HepG2 (cell line): ENCODE data around the gene BABAM2. TPM values are rescaled to one million over a fixed set of nuclear protein-coding genes. Genes with fewer than 3 reads are reported as not detected.

ENCODE experiments used
- EED ChIP-seq: sonication (generic); formaldehyde crosslinking; IDR thresholded peaks from 2 replicates; pipeline ENCODE4 v1.5.0; 2020; ENCODE audit warnings: mild to moderate bottlenecking, missing genetic modification reagents
- FOXO1 ChIP-seq: sonication (generic); formaldehyde crosslinking; IDR thresholded peaks from 2 replicates; pipeline ENCODE4 v1.4.0; 2020; ENCODE audit warnings: missing genetic modification reagents
- GATA4 ChIP-seq: sonication (generic); IDR thresholded peaks from 2 replicates; pipeline ENCODE4 v1.6.1; 2016; ENCODE audit warnings: antibody characterized with exemption, low read depth, borderline replicate concordance
- GATAD1 ChIP-seq: IDR thresholded peaks from 2 replicates; pipeline ENCODE4 v1.6.1; 2016; ENCODE audit warnings: missing genetic modification reagents, missing compliant biosample characterization
- HMGA1 ChIP-seq: sonication (generic); formaldehyde crosslinking; conservative IDR thresholded peaks from 2 replicates; pipeline ENCODE4 v1.4.0; 2020; ENCODE audit warnings: missing genetic modification reagents
- RBAK ChIP-seq: sonication (generic); formaldehyde crosslinking; IDR thresholded peaks from 2 replicates; pipeline ENCODE4 v1.5.1; 2020; ENCODE audit warnings: mild to moderate bottlenecking, missing genetic modification reagents
- SIX4 ChIP-seq: sonication (generic); formaldehyde crosslinking; IDR thresholded peaks from 2 replicates; pipeline ENCODE4 v1.4.0; 2020; ENCODE audit warnings: missing genetic modification reagents
- SKI ChIP-seq: fragments of 450-650 bp; IDR thresholded peaks from one replicate; pipeline ENCODE4 v1.6.1; 2018; ENCODE audit warnings: mild to moderate bottlenecking; ENCODE audit not compliant: partially characterized antibody
- TFE3 ChIP-seq: IDR thresholded peaks from 2 replicates; pipeline ENCODE4 v1.6.1; 2016
- ZNF205 ChIP-seq: IDR thresholded peaks from 2 replicates; pipeline ENCODE4 v1.6.1; 2018; ENCODE audit warnings: missing biosample characterization, missing genetic modification reagents
- ZNF335 ChIP-seq: sonication (generic); formaldehyde crosslinking; IDR thresholded peaks from 2 replicates; pipeline ENCODE4 v1.4.0; 2020; ENCODE audit warnings: missing genetic modification reagents
- ZNF558 ChIP-seq: sonication (generic); formaldehyde crosslinking; IDR thresholded peaks from 2 replicates; pipeline ENCODE4 v1.9.0; 2022; ENCODE audit warnings: mild to moderate bottlenecking, missing genetic modification reagents, borderline replicate concordance
- ZNF747 ChIP-seq: sonication (generic); formaldehyde crosslinking; IDR thresholded peaks from 2 replicates; pipeline ENCODE4 v1.8.1; 2023; ENCODE audit warnings: missing genetic modification reagents, mild to moderate bottlenecking, borderline replicate concordance
- ZNF766 ChIP-seq: sonication (generic); formaldehyde crosslinking; IDR thresholded peaks from 2 replicates; pipeline ENCODE4 v1.5.0; 2020; ENCODE audit warnings: missing genetic modification reagents, borderline replicate concordance
- ZSCAN25 ChIP-seq: sonication (generic); formaldehyde crosslinking; IDR thresholded peaks from 2 replicates; pipeline ENCODE4 v1.8.0; 2022; ENCODE audit warnings: mild to moderate bottlenecking, missing genetic modification reagents
- polyA plus RNA-seq, 8 experiments: library from polyadenylated mRNA; depleted of rRNA in 3 of 8; stranded (reverse) in 7 of 8; unstranded in 1 of 8; fragments of >200 nt; fragmentation: Illumina TruSeq in 4 of 8; extraction: Trizol in 4 of 8; gene quantifications; 2 replicates each; pipeline versions ENCODE4 v1.2.1 to v1.2.3, GENCODE V29; 2011 to 2016; ENCODE audit warnings: low read depth in 4 of 8, missing spikeins in 1 of 8, mixed read lengths in 1 of 8; ENCODE audit not compliant: insufficient read depth in 1 of 8
- total RNA-seq, 5 experiments: library from RNA; depleted of rRNA; stranded (reverse); fragments of >200 nt; fragmentation: Illumina TruSeq; extraction: Trizol; gene quantifications; 2 replicates each; pipeline ENCODE4 v1.2.3, GENCODE V29; 2016; ENCODE audit warnings: low read depth in 1 of 5
- TF ChIP-seq, protein P1 (sequence below): sonication (generic); formaldehyde crosslinking; IDR thresholded peaks from 2 replicates; pipeline ENCODE4 v1.4.0; 2020; ENCODE audit warnings: missing genetic modification reagents, borderline replicate concordance
- TF ChIP-seq, protein P2 (sequence below), 2 experiments: IDR thresholded peaks; 2 replicates each; pipeline ENCODE4 v1.6.1; 2011 to 2012; ENCODE audit warnings: low read length in 2 of 2, borderline replicate concordance in 1 of 2, low read depth in 1 of 2, mild to moderate bottlenecking in 1 of 2, moderate library complexity in 1 of 2

The BABAM2 gene
- total and polyA plus RNA-seq, 2 of the 13 experiments (the other 11 are each of a cell fraction or from before 2014, with no cell fraction given), result 24.9 to 28.0 TPM

DNA sequence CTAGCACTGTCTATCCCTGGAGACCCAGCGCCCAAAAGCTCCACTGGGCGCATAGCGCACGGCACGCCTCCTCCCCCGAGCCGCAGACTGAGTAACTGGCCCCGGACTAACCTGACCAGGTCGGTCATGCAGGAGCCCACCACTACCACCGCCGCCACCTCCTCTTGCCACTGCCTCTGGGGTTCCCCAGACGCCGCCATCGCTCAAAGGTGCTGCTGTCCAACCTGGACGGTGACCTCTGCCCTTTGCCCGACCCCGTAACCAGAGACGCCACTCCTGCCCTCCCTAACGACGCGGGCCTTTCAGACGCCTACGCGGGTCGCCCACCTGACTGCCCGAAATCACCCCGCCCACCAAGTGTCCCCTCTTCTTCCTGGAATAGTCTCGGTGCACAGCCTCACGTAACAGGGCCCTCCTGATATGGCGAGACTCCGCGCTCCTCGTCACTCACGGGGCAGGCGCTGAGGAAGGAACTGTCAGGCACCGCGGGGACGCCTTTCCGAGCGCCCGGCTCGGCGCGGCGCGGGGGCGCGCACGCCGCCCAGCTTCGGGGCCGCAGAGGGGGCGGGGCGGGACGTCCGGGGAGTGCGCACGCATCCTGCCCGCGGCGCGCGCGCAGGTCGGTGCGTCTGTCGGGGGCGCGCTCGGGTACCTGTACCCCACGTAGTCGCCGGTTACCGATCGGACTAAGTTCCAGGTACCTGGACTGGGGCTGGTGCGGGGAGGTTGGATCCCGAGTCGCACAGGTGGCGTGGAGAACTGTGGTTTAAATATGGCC is at the start of gene BABAM2, which contains the start of gene RBKS (continued):
- TF ChIP-seq ZSCAN25 (peak; percentile 72; the same call in 1 of the 2 replicates), ZNF335 (CRISPR knock-in tag) (peak; percentile 99), FOXO1 (peak; percentile 27; the same call in 1 of the 2 replicates), ZNF558 (CRISPR knock-in tag) (0 out of 2 replicates have a peak, but pooled peaks have one; percentile 3), SKI (peak; percentile 87), ZNF747 (CRISPR knock-in tag) (peak; percentile 97), ZNF766 (CRISPR knock-in tag) (peak; percentile 83; the same call in 1 of the 2 replicates), GATAD1 (CRISPR knock-in tag) (peak; percentile 81), ZNF205 (CRISPR knock-in tag) (peak; percentile 76; the same call in 1 of the 2 replicates), GATA4 (peak; percentile 45; the same call in 1 of the 2 replicates), TFE3 (CRISPR knock-in tag) (peak; percentile 75), EED (CRISPR knock-in tag) (peak; percentile 83), HMGA1 (CRISPR knock-in tag) (no peak), RBAK (CRISPR knock-in tag) (0 out of 2 replicates have a peak, but pooled peaks have one; percentile 57), SIX4 (CRISPR knock-in tag) (peak; percentile 77)
- TF ChIP-seq, protein P1, sequence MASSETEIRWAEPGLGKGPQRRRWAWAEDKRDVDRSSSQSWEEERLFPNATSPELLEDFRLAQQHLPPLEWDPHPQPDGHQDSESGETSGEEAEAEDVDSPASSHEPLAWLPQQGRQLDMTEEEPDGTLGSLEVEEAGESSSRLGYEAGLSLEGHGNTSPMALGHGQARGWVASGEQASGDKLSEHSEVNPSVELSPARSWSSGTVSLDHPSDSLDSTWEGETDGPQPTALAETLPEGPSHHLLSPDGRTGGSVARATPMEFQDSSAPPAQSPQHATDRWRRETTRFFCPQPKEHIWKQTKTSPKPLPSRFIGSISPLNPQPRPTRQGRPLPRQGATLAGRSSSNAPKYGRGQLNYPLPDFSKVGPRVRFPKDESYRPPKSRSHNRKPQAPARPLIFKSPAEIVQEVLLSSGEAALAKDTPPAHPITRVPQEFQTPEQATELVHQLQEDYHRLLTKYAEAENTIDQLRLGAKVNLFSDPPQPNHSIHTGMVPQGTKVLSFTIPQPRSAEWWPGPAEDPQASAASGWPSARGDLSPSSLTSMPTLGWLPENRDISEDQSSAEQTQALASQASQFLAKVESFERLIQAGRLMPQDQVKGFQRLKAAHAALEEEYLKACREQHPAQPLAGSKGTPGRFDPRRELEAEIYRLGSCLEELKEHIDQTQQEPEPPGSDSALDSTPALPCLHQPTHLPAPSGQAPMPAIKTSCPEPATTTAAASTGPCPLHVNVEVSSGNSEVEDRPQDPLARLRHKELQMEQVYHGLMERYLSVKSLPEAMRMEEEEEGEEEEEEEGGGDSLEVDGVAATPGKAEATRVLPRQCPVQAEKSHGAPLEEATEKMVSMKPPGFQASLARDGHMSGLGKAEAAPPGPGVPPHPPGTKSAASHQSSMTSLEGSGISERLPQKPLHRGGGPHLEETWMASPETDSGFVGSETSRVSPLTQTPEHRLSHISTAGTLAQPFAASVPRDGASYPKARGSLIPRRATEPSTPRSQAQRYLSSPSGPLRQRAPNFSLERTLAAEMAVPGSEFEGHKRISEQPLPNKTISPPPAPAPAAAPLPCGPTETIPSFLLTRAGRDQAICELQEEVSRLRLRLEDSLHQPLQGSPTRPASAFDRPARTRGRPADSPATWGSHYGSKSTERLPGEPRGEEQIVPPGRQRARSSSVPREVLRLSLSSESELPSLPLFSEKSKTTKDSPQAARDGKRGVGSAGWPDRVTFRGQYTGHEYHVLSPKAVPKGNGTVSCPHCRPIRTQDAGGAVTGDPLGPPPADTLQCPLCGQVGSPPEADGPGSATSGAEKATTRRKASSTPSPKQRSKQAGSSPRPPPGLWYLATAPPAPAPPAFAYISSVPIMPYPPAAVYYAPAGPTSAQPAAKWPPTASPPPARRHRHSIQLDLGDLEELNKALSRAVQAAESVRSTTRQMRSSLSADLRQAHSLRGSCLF (CRISPR knock-in tag), result no peak
- TF ChIP-seq, protein P2, sequence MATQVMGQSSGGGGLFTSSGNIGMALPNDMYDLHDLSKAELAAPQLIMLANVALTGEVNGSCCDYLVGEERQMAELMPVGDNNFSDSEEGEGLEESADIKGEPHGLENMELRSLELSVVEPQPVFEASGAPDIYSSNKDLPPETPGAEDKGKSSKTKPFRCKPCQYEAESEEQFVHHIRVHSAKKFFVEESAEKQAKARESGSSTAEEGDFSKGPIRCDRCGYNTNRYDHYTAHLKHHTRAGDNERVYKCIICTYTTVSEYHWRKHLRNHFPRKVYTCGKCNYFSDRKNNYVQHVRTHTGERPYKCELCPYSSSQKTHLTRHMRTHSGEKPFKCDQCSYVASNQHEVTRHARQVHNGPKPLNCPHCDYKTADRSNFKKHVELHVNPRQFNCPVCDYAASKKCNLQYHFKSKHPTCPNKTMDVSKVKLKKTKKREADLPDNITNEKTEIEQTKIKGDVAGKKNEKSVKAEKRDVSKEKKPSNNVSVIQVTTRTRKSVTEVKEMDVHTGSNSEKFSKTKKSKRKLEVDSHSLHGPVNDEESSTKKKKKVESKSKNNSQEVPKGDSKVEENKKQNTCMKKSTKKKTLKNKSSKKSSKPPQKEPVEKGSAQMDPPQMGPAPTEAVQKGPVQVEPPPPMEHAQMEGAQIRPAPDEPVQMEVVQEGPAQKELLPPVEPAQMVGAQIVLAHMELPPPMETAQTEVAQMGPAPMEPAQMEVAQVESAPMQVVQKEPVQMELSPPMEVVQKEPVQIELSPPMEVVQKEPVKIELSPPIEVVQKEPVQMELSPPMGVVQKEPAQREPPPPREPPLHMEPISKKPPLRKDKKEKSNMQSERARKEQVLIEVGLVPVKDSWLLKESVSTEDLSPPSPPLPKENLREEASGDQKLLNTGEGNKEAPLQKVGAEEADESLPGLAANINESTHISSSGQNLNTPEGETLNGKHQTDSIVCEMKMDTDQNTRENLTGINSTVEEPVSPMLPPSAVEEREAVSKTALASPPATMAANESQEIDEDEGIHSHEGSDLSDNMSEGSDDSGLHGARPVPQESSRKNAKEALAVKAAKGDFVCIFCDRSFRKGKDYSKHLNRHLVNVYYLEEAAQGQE (IDR thresholded peaks at IDR 0.05; ENCODE audit: borderline replicate concordance in 1 of 2, low read depth in 1 of 2, low read length in 2 of 2), result peak; percentile 23 to 86
